HG02642 (cell line): Measurements from ENCODE around the gene HAL.

Experiments used
- ATAC-seq: cut with Tn5 transposase; IDR thresholded peaks from one replicate; pipeline ENCODE4 v1.9.1; 2021; ENCODE audit warnings: mild to moderate bottlenecking; ENCODE audit not compliant: unreplicated experiment, poor library complexity

Gene HAL

GRCh38 chr12:95996034-95996658, at the start of gene HAL:
HAL (minus strand) TSS chr12:95996344; CDS start chr12:95995910, 434 bp downstream.
- no peak for ATAC-seq

- no peak for ATAC-seq
Observed at GRCh38 chr12:96045566-96045965, 49.4 kb upstream of the HAL start.

GRCh38 chr12:96044943-96045290, 48.8 kb upstream of the HAL start:
- no peak for ATAC-seq

DNA sequence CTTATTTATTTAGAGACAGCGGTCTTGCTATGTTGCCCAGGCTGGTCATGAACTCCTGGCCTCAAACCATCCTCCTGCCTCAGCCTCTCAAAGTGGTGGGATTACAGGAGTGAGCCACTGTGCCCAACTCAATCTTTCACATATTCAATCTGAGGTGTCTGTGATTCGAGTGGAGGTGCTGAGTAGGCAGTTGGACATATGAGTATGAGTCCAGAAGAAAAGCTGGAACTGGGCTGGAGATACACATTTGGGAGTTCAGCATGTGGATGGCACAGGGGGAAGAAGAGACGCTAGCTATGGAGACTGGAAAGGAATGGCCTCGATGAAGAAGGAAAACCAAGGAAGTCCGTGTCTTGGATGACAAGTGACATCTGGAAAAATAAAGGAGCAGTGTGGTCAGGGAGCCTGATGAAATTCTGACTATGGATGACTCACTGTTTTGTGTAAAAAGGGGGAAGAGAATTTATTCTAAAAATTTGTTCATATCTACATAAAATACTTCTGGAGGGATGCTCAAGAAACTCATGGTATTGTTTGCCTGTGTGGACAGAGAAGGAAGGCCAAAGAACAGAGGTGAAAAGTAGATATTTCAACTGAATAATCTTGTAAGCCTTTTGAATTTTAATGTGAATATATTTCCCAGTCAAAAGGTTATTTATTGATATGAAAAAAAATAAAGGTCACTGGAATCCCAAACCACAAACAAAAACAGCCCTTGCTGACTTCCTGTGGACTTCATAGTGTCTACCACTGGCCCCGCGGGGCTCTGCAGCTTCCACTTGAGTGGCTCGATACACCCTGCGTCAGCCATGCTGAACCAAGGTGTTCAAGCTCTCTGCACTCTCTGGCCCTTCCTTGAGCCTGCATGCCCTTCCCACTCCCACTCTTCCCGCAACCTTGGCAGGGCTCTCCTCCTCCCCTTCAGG, 48.1 kb upstream of the HAL start:
- no peak for ATAC-seq

GRCh38 chr12:96041181-96041580, 45.0 kb upstream of the HAL start:
- ATAC-seq: no peak

DNA sequence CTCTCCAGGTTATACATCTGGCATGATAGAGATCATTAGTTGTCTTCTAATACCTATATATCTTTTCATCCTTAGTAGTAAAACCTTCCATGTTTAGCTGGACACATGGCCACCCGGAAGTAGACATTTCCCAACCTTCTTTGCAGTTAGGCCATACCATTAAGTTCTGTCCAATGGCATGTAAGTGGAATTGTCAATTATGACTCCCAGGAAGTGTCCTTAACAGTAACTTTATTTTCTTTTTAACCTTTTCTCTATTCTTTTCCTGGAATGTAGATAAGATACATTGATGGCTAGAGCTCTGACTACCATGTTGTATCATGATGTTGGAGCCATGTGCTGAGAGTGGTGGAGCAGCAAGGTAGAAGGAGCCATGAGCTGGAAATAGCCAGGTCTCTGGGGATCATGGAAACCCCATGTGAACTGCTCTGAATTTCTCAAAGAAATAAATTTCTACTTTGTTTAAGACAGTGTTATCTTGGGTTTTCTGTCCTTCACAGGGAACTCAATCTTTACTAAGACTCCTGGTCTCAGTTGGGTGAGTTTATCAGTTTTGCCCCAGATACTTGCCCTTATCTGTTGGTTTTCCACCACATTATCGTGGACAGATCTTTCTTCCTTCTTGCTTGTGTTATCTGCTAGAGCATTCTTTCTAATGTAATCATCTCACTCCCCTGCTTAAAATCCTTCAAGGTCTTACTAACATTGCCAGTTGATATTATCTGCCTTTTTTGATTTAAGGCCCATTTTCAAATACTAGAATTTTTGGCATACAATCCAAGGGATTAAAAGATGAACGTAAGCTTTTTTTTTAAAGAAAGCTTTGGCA, 44.4 kb upstream of the HAL start:
- ATAC-seq: no peak

GRCh38 chr12:96039516-96039915, 43.4 kb upstream of the HAL start:
- ATAC-seq: no peak

- ATAC-seq: no peak
Observed at GRCh38 chr12:96036765-96037455, 40.8 kb upstream of the HAL start.

DNA sequence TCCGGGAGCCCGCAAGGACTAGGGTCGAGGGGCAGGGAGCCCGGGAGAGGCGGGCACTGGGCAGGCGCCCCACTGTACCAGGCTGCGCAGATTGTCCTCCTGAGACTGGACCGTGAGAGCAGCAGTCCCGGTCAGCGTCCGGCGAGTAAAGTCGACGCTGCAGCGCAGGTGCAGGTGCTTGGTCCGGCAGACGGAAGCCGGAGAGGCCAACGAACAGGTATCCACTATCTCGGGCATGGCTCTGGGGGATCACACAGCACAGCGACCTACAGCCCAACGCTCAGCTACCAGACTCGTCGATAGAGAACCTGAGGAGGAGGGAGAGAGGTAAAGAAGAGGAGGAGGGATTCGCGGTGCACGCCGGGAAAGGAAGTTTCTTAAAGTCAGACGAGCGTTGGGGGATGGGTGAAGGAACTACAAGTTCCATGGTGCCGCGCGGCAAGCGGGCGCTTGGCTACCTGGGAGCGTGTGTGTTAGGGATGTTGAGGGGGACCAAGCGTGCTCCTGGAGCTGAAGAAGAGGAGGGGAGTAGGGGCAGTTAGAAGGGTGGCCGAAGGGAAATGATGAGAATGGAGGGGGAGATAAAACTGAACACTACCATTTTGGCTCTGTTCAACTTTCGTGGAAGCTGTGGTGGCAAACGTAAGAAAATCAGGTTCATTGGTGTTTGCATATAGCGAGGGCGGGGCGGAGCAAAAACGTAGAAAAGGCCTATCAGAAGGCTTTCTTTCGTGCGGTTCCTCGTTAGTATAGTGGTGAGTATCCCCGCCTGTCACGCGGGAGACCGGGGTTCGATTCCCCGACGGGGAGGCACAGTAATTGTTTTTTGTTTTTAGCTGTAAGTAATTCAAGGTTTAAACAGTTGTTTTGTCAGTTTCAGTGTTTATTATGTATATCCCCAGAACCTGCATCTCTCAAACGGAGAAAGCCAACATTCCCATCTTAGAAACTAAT, 39.4 kb upstream of the HAL start, which contains the start of gene LTA4H:
LTA4H (minus strand) TSS at position 305 of the 954 bp plus-strand sequence; CDS start at position 237, 68 bp downstream.
- peak; percentile 93 for ATAC-seq

DNA sequence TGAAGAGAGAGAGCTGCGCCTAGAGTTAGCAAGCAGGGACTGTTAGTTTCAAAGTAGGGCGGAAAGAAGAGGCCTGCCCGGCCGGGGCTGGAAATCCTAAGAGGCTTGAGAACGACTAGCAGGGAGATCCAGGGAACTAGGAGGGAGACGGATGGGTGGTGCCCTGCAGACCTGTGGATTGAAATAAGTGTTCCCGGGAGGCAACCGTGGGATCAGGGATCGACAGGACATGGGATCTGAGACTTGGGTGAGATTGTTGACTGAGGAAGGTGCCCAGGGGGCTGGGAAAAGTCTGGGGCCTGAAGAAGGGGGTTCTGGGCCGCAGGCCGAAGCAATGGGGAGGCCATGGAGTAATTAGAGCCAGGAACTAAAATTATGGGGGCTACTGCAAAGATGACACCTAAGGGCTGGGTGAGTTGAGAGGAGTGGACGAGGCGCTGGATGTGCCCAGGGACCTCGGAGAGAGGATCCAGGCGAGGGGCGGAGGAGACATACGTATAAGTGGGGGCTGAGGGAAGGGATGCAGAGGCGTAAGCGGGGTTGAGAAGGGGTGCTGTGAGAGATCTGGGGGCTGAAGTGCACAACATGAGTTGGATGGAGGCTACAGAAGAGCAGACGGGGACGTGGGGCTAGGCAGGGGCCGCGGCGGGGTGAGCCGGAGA, 38.6 kb upstream of the HAL start:
- peak; percentile 22 for ATAC-seq

DNA sequence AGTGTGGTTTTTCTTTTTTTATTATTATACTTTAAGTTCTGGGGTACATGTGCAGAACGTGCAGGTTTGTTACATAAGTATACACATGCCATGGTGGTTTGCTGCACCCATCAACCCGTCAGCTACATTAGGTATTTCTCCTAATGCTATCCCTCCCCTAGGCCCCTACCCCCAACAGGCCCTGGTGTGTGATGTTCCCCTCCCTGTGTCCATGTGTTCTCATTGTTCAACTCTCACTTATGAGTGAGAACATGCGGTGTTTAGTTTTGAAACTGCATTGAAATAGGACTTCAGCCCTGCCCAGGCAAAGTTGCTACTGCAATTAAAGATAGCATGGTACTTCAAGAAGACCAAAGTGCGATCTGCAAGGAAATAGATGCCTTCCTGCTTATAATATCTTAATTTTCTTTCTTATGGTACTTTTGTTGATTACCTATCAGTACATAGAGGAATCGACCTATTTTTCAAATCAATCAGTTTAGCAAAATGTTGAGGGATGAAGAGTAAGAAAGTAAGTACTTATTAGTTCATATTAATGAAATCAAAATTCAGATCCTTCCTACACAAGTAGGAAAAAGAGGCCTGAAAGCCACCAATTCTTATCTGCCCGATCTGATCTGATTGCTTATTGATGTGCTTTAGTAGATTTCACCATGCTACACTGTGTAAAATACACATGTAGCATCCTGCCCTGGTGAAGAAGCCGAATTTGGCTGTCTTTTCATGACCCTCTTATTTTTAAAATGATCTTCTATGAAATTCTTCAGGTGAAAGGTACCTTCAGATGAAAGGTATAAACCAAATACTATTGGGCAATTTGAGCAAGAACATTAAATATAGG, 37.6 kb upstream of the HAL start:
- ATAC-seq: no peak

DNA sequence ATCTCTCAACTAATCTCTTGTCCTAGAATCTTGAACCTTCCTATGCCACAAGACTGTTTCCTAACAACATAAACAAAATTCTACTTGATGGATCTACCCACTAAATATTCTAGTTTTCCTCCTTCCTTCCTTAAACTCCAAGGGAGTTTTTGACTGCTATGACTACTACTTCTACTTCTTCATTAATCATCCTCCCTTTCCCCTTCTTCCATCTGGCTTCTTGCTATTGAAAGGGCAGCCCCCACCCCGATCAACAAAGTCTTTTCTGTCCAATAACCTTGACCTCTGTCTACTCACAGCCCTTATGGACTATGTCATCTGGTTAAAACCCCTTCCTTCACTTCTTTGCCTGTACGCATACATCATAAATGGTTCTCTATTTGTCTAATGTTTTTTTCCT, 33.7 kb upstream of the HAL start:
- ATAC-seq: no peak

GRCh38 chr12:96028538-96028937, 32.4 kb upstream of the HAL start:
- no peak for ATAC-seq

- no peak for ATAC-seq
Observed at GRCh38 chr12:96026331-96026730, 30.2 kb upstream of the HAL start.

GRCh38 chr12:96025518-96025917, 29.4 kb upstream of the HAL start:
- ATAC-seq: no peak

GRCh38 chr12:96020314-96021003, 24.3 kb upstream of the HAL start:
- peak; percentile 94 for ATAC-seq

DNA sequence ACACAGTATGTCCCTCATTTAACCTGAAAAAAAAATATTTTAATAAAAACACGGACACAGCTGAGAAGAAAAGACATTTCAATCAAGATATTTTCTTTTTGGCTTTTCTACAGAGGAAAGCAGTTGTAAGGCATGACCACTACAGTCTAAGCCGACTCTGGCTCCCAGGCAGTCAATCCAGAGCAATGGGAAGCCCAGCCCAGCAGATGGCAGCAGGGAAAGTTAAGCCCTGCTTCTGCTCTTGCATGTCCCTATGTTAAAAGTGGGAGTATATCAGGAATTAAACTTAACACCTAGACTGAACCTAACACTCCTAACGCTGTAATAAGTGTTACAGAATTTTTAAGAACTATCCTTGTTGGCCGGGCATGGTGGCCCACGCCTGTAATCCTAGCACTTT, 19.5 kb upstream of the HAL start:
- ATAC-seq: no peak
